Measurements from ENCODE around the gene SCART1. TPM values are rescaled to one million over a fixed set of nuclear protein-coding genes. Genes with fewer than 3 reads are reported as not detected.

The SCART1 gene
- under 0.01 and 0.25 TPM in 2 replicates for total RNA-seq

GRCh38 chr10:133453516-133454203 lies at the start of gene SCART1:
Gene SCART1, plus strand, starts transcription at chr10:133453945. Its CDS starts 53 bp downstream, at chr10:133453998.

GRCh38 chr10:133424601-133425000 lies 29.1 kb upstream of the SCART1 start, which contains the start of gene SPRN:
Gene SPRN, minus strand, starts transcription at chr10:133424625. Its CDS starts 944 bp downstream, at chr10:133423681.

Other genes with a start within 250 kb of the SCART1 start
- gene UTF1, start 223.7 kb upstream of the SCART1 start, total RNA-seq: not detected in 2 replicates
- not detected in 2 replicates for gene VENTX, start 216.1 kb upstream of the SCART1 start, total RNA-seq
- 1.5 and 3.8 TPM in 2 replicates for gene ADAM8, start 177.1 kb upstream of the SCART1 start, total RNA-seq
- gene TUBGCP2, start 145.1 kb upstream of the SCART1 start, total RNA-seq: 37.1 and 39.6 TPM in 2 replicates
- 40.4 and 40.7 TPM in 2 replicates for gene ZNF511, start 145.0 kb upstream of the SCART1 start, total RNA-seq
- gene CALY, start 117.0 kb upstream of the SCART1 start, total RNA-seq: not detected in 2 replicates
- not detected in 2 replicates for gene PRAP1, start 106.6 kb upstream of the SCART1 start, total RNA-seq
- gene FUOM, start 95.9 kb upstream of the SCART1 start, total RNA-seq: 15.0 and 25.6 TPM in 2 replicates
- 138 and 146 TPM in 2 replicates for gene ECHS1, start 80.6 kb upstream of the SCART1 start, total RNA-seq
- 3.3 and 4.5 TPM in 2 replicates for gene PAOX, start 74.7 kb upstream of the SCART1 start, total RNA-seq
- 33.1 and 38.0 TPM in 2 replicates for gene MTG1, start 59.8 kb upstream of the SCART1 start, total RNA-seq
- gene SPRN, start 29.3 kb upstream of the SCART1 start, total RNA-seq: 0.05 TPM in 1 of 2 replicates, not detected in the other
- under 0.01 and 0.10 TPM in 2 replicates for gene CYP2E1, start 73.4 kb downstream of the SCART1 start, total RNA-seq
- gene SYCE1, start 111.6 kb downstream of the SCART1 start, total RNA-seq: 0.15 and 1.00 TPM in 2 replicates
- not detected in 2 replicates for gene FRG2B, start 172.8 kb downstream of the SCART1 start, total RNA-seq

Data from mammary microvascular endothelial cell (primary cell).